ENCODE measurements around the gene HSPB7.

DNA sequence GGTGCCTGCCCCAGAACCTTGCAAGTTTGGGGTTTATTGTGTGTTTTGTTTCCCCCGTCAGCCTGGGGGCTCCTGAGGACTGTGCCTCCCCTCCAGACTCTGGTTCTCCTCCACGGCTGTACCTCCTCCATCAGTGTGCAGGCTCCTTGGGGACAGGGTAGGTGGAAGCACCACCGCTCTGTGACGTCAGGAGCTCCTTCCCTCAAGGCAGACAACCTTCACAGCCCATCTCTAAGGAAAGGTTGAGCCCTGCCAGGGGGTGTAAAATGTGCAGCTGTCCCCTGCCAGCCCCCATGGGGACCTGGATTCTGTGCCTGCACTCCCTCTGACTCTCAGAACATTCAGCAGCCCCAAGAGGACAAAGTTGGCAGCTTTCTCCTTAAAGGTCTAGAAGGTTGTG is 465 bp upstream of the HSPB7 start:
- TF ChIP-seq CTCF (IDR thresholded peaks at IDR 0.05) (no peak), POLR2A (IDR thresholded peaks at IDR 0.05) (no peak)

Data from vagina (tissue), 2 donors.